ENCODE measurements around the gene PEX7.
A peak's percentile ranks its signal among the peaks of the same experiment; 100 is the strongest.

- TF ChIP-seq CTCF (IDR thresholded peaks at IDR 0.05) = no peak
- TF ChIP-seq POLR2AphosphoS5 (IDR thresholded peaks at IDR 0.05) = peak; percentile 37 to 91 (median 91)
- TF ChIP-seq EP300 (IDR thresholded peaks at IDR 0.05) = no peak
Measured at GRCh38 chr6:136791296-136792094, 30.9 kb upstream of the PEX7 start.

Data from stomach (tissue), 4 donors.